Spleen (tissue), 7 donors: ENCODE results near the gene PURB.

Experiments used
- CTCF ChIP-seq, 11 experiments: fragments of 200-600 bp in 7 of 11; fragments of 450-650 bp in 4 of 11; sonication (generic) in 4 of 11; IDR thresholded peaks in 8 of 11; conservative IDR thresholded peaks in 3 of 11; 1 replicate in 7 of 11; 2 replicates in 4 of 11; pipeline versions ENCODE4 v1.4.0 to v1.8.0; 2016 to 2021; ENCODE audit warnings: antibody characterized with exemption in 11 of 11, inconsistent platforms in 4 of 11, mild to moderate bottlenecking in 1 of 11
- POLR2A ChIP-seq, 3 donors: fragments of 450-650 bp; IDR thresholded peaks; one replicate each; pipeline ENCODE4 v1.5.1; 2017; ENCODE audit warnings: antibody characterized with exemption in 3 of 3, mild to moderate bottlenecking in 1 of 3
- POLR2AphosphoS5 ChIP-seq, 3 donors: sonication (generic); formaldehyde crosslinking; IDR thresholded peaks; one replicate each; pipeline ENCODE4 v1.5.1; 2017; ENCODE audit warnings: antibody characterized with exemption in 3 of 3
- donor health status: DM: no; HTN: no; CAD: no; lungs with moderate emphysema.
- donor health status: DM: no; HTN: no; CAD: no.
- donor health status: DM: no; HTN: no; CAD: no.

GRCh38 chr7:44838751-44839150, 46.6 kb downstream of the PURB start:
- TF ChIP-seq CTCF (IDR thresholded peaks at IDR 0.05 in 8 of 11, conservative IDR thresholded peaks at IDR 0.05 in 3 of 11) (no peak), POLR2A (IDR thresholded peaks at IDR 0.05) (no peak), POLR2AphosphoS5 (IDR thresholded peaks at IDR 0.05) (no peak)
